GM12865 (cell line): Measurements from ENCODE around the gene FOLR3.
A peak's percentile ranks its signal among the peaks of the same experiment; 100 is the strongest.

Experiments used
- DNase-seq: peaks from one replicate; pipeline ENCODE4 v3.0.0; 2010; ENCODE audit warnings: low read depth
- H3K4me3 ChIP-seq: 2 replicates; pipeline ENCODE4 v1.5.1; 2011; ENCODE audit warnings: mild to moderate bottlenecking, low read depth, low read length, control low read depth
- CTCF ChIP-seq: IDR thresholded peaks from 2 replicates; pipeline ENCODE4 v1.5.1; 2011; ENCODE audit warnings: low read length, control low read depth, low read depth, inconsistent platforms; ENCODE audit not compliant: insufficient read depth; ENCODE audit errors: missing control alignments

Gene FOLR3

GRCh38 chr11:72112978-72113808, 22.3 kb upstream of the FOLR3 start:
- peak overlapping the region; percentile 73 for H3K4me3 ChIP-seq
- TF ChIP-seq CTCF: no peak
- no peak for DNase-seq

- TF ChIP-seq CTCF: no peak
- DNase-seq: no peak
- H3K4me3 ChIP-seq: no peak overlapping the region
Observed at GRCh38 chr11:72114570-72114969, 21.0 kb upstream of the FOLR3 start.

- H3K4me3 ChIP-seq: no peak overlapping the region
Observed at GRCh38 chr11:72116019-72116755, 19.3 kb upstream of the FOLR3 start.

GRCh38 chr11:72119198-72119597, 16.3 kb upstream of the FOLR3 start:
- no peak for TF ChIP-seq CTCF
- no peak for DNase-seq
- H3K4me3 ChIP-seq: no peak overlapping the region

More at GRCh38 chr11:72116019-72116755, 19.3 kb upstream of the FOLR3 start:
- DNase-seq: no peak
- no peak for TF ChIP-seq CTCF

- no peak for DNase-seq
- no peak overlapping the region for H3K4me3 ChIP-seq
- no peak for TF ChIP-seq CTCF
Observed at GRCh38 chr11:72120930-72121329, 14.6 kb upstream of the FOLR3 start.

GRCh38 chr11:72122607-72123006, 12.9 kb upstream of the FOLR3 start:
- no peak overlapping the region for H3K4me3 ChIP-seq
- DNase-seq: no peak
- TF ChIP-seq CTCF: no peak
